PFSK-1 (cell line): ENCODE results near the gene HOXA5.

Experiments
- FOXP2 ChIP-seq: optimal IDR thresholded peaks from 2 replicates; pipeline ENCODE3; 2011; ENCODE audit warnings: borderline replicate concordance, control low read depth, inconsistent platforms; ENCODE audit not compliant: insufficient read depth; ENCODE audit errors: extremely low read length, extremely low read depth
- POLR2AphosphoS5 ChIP-seq: IDR thresholded peaks from 2 replicates; pipeline ENCODE4 v1.6.1; 2012; ENCODE audit warnings: low read depth, mild to moderate bottlenecking, control low read depth, low read length, moderate library complexity
- SIN3A ChIP-seq: IDR thresholded peaks from 2 replicates; pipeline ENCODE4 v1.6.1; 2012; ENCODE audit warnings: mild to moderate bottlenecking, low read length, moderate library complexity, borderline replicate concordance; ENCODE audit not compliant: insufficient read depth
- TAF1 ChIP-seq: IDR thresholded peaks from 2 replicates; pipeline ENCODE4 v1.6.1; 2012; ENCODE audit warnings: low read length, control low read depth, borderline replicate concordance; ENCODE audit not compliant: insufficient read depth
- TF ChIP-seq, protein P1 (sequence below), 2 experiments: IDR thresholded peaks; 2 replicates each; pipeline versions ENCODE4 v1.6.1 to v1.8.0; 2011 to 2012; ENCODE audit warnings: low read depth in 2 of 2, low read length in 2 of 2, control low read depth in 1 of 2, inconsistent platforms in 1 of 2, mild to moderate bottlenecking in 1 of 2, moderate library complexity in 1 of 2; ENCODE audit not compliant: insufficient read depth in 1 of 2

HOXA5 gene

DNA sequence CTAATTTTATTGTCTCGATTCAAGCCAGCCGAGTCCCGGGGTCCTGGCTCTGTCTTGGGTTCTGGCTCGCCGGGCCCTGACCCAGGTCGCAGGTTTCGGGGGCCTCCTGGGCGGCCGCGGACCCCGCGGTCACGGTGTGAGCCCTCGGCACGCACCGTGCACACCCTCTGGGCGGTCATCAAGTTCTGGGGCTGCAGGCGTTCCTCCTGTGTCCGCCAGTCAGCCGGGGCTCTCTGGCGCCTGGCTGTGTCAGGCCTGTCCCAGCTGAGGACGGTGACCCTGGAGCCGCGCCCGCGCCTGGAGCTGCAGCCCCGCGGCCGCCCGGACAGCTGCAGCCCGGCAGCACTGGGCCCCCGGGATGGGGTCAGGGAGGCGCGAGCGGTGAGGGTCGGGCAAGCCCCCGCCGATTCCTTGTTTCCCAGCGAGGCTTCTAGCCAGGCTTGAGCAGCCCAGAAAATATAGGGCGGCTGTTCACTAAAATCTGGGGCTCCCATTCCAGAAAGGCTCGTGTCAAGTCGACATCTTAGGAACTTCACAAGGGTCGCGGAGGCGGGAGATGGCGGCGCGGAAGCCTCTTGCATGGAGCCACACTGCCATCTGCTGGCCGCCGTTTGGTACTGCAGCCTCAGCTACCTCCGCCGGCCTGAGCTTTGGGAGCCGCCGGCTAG lies 17.2 kb upstream of the HOXA5 start:
- TF ChIP-seq, protein P1, sequence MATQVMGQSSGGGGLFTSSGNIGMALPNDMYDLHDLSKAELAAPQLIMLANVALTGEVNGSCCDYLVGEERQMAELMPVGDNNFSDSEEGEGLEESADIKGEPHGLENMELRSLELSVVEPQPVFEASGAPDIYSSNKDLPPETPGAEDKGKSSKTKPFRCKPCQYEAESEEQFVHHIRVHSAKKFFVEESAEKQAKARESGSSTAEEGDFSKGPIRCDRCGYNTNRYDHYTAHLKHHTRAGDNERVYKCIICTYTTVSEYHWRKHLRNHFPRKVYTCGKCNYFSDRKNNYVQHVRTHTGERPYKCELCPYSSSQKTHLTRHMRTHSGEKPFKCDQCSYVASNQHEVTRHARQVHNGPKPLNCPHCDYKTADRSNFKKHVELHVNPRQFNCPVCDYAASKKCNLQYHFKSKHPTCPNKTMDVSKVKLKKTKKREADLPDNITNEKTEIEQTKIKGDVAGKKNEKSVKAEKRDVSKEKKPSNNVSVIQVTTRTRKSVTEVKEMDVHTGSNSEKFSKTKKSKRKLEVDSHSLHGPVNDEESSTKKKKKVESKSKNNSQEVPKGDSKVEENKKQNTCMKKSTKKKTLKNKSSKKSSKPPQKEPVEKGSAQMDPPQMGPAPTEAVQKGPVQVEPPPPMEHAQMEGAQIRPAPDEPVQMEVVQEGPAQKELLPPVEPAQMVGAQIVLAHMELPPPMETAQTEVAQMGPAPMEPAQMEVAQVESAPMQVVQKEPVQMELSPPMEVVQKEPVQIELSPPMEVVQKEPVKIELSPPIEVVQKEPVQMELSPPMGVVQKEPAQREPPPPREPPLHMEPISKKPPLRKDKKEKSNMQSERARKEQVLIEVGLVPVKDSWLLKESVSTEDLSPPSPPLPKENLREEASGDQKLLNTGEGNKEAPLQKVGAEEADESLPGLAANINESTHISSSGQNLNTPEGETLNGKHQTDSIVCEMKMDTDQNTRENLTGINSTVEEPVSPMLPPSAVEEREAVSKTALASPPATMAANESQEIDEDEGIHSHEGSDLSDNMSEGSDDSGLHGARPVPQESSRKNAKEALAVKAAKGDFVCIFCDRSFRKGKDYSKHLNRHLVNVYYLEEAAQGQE (IDR thresholded peaks at IDR 0.05; ENCODE audit: insufficient read depth in 1 of 2, low read depth in 2 of 2, low read length in 2 of 2): no peak
- TF ChIP-seq SIN3A: no peak
- TF ChIP-seq POLR2AphosphoS5: no peak
- TF ChIP-seq FOXP2: peak; percentile 54

DNA sequence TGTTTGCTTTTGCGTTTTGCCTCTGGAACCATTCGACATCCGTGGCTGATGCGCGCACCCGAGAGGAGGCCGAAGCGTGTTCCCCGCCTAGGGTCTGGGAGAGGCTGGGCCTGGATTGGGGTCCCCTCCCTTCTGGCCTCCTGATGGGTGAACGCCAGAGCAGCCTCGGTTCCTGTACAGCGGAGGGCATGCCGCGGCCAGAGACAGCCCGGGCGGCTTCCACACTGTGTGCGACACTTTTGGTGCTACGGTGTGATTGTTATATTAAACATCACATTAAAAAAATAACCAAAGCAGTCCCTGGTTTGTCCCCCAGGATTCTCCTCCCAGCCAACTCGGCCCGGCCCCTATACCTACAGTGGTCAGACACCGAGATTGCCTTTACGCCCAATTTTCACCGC lies 16.7 kb upstream of the HOXA5 start:
- no peak for TF ChIP-seq SIN3A
- TF ChIP-seq TAF1: no peak
- no peak for TF ChIP-seq POLR2AphosphoS5
- no peak for TF ChIP-seq FOXP2
- TF ChIP-seq, protein P1 (IDR thresholded peaks at IDR 0.05; ENCODE audit: insufficient read depth in 1 of 2, low read depth in 2 of 2, low read length in 2 of 2): no peak

DNA sequence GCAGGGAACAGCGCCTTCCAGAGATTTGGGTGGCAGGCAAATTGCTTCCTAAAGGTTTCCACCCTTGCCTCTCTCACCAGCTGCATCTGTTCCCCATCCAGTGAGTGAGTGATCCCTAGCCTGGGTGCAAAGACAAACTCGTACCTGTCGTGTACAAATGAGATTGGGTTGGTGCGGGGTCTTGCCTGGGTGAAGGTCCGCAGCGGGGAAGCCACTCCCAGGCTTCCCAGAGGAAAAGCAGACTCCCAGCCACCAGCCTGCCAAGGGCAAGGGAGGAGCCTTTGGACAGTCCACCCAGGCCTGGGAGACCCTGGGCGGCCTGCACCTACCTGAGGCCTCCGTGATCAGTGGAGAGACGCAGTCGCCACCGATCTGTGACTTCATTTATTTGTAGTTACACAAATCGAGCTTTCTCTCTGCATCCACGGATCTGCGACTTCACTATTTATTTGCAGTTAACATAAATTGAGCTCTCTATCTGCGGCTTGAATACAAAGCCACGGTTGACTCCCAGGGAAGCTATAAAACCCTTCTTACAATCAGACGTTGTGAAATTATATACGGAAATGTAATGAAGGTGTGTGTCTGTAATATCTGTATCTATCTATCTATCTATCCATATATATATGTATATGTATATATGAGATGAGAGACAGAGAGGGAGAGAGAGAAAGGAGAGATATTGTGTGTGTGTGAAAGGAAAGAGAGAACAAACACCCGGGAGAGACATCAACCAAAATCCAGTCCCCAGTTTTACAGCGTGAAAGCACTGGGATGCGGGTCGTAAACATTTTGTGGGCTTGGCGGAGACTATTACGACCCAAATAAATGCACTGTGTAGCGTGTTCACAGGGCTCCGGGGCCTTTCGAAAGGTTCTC lies 16.0 kb upstream of the HOXA5 start:
- TF ChIP-seq SIN3A: no peak
- TF ChIP-seq POLR2AphosphoS5: no peak

- TF ChIP-seq POLR2AphosphoS5 (no peak), SIN3A (no peak), TAF1 (no peak), FOXP2 (no peak)
- TF ChIP-seq, protein P1 (IDR thresholded peaks at IDR 0.05; ENCODE audit: insufficient read depth in 1 of 2, low read depth in 2 of 2, low read length in 2 of 2): no peak
These were observed 15.2 kb upstream of the HOXA5 start for GRCh38 chr7:27158436-27159265.

DNA sequence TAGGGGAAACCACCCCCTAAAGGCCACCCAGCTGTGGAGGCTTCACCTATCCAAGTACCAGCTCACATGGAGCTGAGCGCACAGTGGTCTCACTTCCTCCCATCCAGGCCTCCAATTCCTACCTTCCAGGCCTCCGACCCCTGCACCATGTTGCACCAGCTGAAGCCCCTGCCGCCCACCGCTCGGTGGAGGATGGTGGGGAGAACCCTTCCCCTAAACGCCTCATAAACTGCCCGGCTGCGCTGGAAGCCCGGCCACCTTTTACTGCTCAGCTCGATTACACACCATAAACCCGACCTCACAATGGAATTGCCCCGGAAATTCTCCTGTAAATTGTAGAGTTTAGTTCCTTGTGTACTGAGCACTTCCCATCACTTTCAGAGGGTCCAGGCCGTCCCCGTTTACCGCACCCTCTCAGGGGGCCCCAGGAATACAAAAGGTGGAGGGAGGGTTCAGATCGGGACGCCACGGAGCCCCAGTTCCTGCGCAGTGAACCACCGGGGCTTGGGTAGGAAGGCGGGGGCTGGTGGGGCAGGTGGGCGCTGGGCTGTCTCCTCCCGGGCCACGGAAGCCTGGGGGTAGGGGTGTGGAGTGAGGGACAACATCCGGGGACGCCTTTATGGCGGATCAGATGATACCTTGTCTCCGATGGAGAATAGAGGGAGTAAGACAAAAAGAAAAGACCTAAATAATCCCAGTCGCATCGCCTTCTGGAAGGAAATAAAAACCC lies 14.4 kb upstream of the HOXA5 start:
- TF ChIP-seq SIN3A: no peak
- no peak for TF ChIP-seq FOXP2
- TF ChIP-seq, protein P1 (IDR thresholded peaks at IDR 0.05; ENCODE audit: insufficient read depth in 1 of 2, low read depth in 2 of 2, low read length in 2 of 2): no peak
- no peak for TF ChIP-seq POLR2AphosphoS5
- TF ChIP-seq TAF1: no peak
